Gastroesophageal sphincter (tissue), 4 donors: ENCODE results near the gene FAM89A. TPM values are rescaled to one million over a fixed set of nuclear protein-coding genes. Genes with fewer than 3 reads are reported as not detected.

ENCODE experiments used
- ATAC-seq: fragments of 150-250 bp; one replicate; pipeline ENCODE4 v1.9.1; 2016; ENCODE audit warnings: mild to moderate bottlenecking, moderate library complexity
- H3K27ac ChIP-seq, 4 donors: fragments of 200-600 bp; sonication (generic) in 3 of 4; 1 replicate in 3 of 4; 2 replicates in 1 of 4; pipeline ENCODE4 v1.5.1; 2016 to 2019
- H3K27me3 ChIP-seq: fragments of 200-600 bp; sonication (generic); one replicate; pipeline ENCODE4 v1.5.1; 2019
- H3K36me3 ChIP-seq, 2 donors: fragments of 200-600 bp; sonication (generic); one replicate each; pipeline ENCODE4 v1.5.1; 2019; ENCODE audit warnings: control low read depth in 1 of 2
- H3K4me1 ChIP-seq, 3 donors: fragments of 200-600 bp; sonication (generic); 1 replicate in 2 of 3; 2 replicates in 1 of 3; pipeline ENCODE4 v1.5.1; 2016 to 2019; ENCODE audit warnings: control low read depth in 2 of 3
- H3K4me3 ChIP-seq, 2 donors: fragments of 200-600 bp; sonication (generic); one replicate each; pipeline ENCODE4 v1.5.1; 2019; ENCODE audit warnings: mild to moderate bottlenecking in 1 of 2, moderate library complexity in 1 of 2
- H3K9me3 ChIP-seq, 3 donors: fragments of 200-600 bp; sonication (generic); one replicate each; pipeline ENCODE4 v1.5.1; 2017 to 2019; ENCODE audit warnings: control low read depth in 2 of 3
- EP300 ChIP-seq: sonication (generic); formaldehyde crosslinking; IDR thresholded peaks from one replicate; pipeline ENCODE4 v1.6.1; 2017; ENCODE audit warnings: antibody characterized with exemption, mild to moderate bottlenecking
- POLR2A ChIP-seq, 2 donors: fragments of 450-650 bp; IDR thresholded peaks; one replicate each; pipeline ENCODE4 v1.6.1; 2017; ENCODE audit warnings: antibody characterized with exemption in 2 of 2, mild to moderate bottlenecking in 2 of 2, moderate library complexity in 1 of 2
- POLR2AphosphoS5 ChIP-seq: sonication (generic); formaldehyde crosslinking; IDR thresholded peaks from one replicate; pipeline ENCODE4 v1.6.1; 2017; ENCODE audit warnings: antibody characterized with exemption
- WGBS, 2 donors: methylation state at CpG; one replicate each; pipeline ENCODE4 v1.1.5; 2018; ENCODE audit warnings: low coverage in 1 of 2; 5-methylcytosine and 5-hydroxymethylcytosine counted together
- total RNA-seq, 4 donors: library from RNA; depleted of rRNA; stranded (reverse); fragments of >200 nt; gene quantifications; one replicate each; pipeline ENCODE4 v1.1.0, GENCODE V29; 2016
- TF ChIP-seq, protein P1 (sequence below), 4 experiments: fragments of 200-600 bp in 2 of 4; fragments of 450-650 bp in 2 of 4; sonication (generic) in 1 of 4; IDR thresholded peaks; one replicate each; pipeline ENCODE4 v1.5.1; 2017 to 2019; ENCODE audit warnings: antibody characterized with exemption in 4 of 4, mild to moderate bottlenecking in 2 of 4, moderate library complexity in 2 of 4

FAM89A gene
- total RNA-seq, 4 donors from 2014 or later, result 2.5 to 11.6 (median 7.7) TPM

DNA sequence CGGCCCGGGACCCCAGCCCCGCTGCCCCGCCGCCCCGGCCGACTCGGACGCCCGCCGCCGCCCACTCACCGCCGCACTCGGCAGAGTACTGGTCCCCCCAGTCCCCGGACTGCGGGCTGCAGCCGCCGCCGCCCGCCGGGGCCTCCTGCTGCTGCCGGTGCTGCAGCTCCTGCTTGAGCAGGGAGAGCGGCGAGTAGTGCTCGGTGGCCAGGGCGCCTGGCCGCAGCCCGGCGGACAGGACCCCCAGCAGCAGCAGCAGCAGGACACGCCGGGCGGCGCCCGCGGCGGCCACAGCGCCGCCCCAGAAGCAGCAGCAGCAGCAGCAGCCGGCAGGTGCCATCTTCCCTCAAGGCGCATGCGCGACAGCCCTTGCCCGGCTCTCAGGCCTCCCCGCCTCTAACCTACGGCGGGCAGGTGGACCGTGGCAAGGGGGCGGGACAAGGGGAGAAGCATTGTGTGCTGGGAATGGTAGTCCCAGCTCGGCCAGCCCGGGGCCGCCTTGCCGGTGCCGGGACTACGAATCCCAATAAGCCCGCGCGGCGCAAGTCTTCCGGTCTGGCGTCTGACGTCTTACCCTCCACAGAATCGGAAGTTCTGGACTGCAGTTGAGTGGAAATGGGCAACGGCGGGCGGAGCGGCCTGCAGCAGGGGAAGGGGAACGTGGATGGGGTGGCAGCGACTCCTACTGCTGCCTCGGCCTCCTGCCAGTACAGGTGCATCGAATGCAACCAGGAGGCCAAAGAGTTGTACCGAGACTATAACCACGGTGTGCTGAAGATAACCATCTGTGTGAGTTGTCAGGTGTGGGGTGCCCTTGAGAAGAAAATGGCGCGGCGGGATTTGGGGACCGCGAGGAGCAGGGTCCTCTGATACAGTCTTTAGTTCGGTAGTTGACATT, 61.3 kb downstream of the FAM89A start, which contains the start of the genes ARV1 and TTC13:
Gene ARV1 (plus strand): TSS at position 604 of the 898 bp plus-strand sequence. CDS start 12 bp downstream, at position 616.
Gene TTC13 (minus strand): TSS at position 371 of the 898 bp plus-strand sequence. CDS start 31 bp downstream, at position 340.
- peak within 1 kb of the TSS in 3 of 4 donors; percentile 80 to 83 (median 83) for H3K27ac ChIP-seq

DNA sequence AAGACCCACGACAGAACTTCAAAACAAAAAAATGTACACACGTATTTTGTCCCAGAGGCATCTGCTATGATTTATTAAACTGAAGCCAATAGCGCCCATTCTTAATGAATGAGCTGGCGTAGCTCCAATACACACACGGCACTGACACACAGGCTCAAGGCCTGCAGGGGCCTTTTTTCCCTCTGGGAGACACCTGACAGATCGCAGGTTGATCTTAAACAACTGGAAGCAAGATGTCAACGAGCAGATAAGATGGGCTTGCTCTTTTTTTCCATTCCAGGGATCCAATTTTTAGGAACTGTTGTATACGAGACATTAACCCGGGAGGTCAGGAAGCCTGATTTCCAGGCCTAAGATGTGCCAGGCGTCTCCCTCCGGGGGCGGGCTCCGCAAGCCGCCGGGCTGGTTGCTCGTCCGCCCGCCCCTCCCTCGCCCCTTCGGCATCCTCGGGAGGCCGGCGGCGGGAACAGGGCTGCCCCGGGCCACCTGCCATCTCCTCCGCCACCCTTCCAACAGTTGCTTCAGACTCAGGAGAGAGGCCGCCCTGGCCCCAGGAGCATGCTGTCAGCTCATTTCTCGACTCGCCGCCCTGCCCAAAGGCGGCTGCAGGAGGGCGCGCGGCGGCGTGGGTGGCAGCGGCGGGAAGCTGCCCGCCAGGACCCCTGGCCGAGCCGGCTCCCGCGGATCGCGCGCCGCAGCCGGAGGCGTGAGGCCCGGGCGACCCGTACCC, 62.1 kb downstream of the FAM89A start:
- TF ChIP-seq POLR2AphosphoS5, result no peak
- TF ChIP-seq, protein P1, sequence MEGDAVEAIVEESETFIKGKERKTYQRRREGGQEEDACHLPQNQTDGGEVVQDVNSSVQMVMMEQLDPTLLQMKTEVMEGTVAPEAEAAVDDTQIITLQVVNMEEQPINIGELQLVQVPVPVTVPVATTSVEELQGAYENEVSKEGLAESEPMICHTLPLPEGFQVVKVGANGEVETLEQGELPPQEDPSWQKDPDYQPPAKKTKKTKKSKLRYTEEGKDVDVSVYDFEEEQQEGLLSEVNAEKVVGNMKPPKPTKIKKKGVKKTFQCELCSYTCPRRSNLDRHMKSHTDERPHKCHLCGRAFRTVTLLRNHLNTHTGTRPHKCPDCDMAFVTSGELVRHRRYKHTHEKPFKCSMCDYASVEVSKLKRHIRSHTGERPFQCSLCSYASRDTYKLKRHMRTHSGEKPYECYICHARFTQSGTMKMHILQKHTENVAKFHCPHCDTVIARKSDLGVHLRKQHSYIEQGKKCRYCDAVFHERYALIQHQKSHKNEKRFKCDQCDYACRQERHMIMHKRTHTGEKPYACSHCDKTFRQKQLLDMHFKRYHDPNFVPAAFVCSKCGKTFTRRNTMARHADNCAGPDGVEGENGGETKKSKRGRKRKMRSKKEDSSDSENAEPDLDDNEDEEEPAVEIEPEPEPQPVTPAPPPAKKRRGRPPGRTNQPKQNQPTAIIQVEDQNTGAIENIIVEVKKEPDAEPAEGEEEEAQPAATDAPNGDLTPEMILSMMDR (IDR thresholded peaks at IDR 0.05), result no peak
- TF ChIP-seq POLR2A (IDR thresholded peaks at IDR 0.05), result no peak
- TF ChIP-seq EP300, result no peak
- H3K4me1 ChIP-seq, result peaks cover 0 to 32% (median 0%) of the 10 kb centered on the region in 3 donors
- 0 to 9% methylated on average over 8 to 11 of the region's 52 CpGs for WGBS, 2 donors
- H3K36me3 ChIP-seq, result peaks cover 0 to 29% of the 10 kb centered on the region in 2 donors
- peak overlapping the region in 3 of 4 donors; percentile 80 to 83 (median 83) for H3K27ac ChIP-seq
- H3K9me3 ChIP-seq, result no peaks in the 10 kb centered on the region
- ATAC-seq, result no peak
- no peaks in the 10 kb centered on the region for H3K27me3 ChIP-seq
- H3K4me3 ChIP-seq, result peak overlapping the region; percentile 91 to 94

More for the DNA sequence above, 61.3 kb downstream of the FAM89A start, which contains the start of the genes ARV1 and TTC13:
- no CpG with 5 or more reads among the region's 79 CpGs for WGBS, 2 donors
- Histone ChIP-seq H3K4me3 (peak within 1 kb of the TSS; percentile 91 to 94), H3K4me1 (peaks cover 0 to 32% (median 0%) of the 10 kb centered on the region in 3 donors), H3K27me3 (no peaks in the 10 kb centered on the region), H3K36me3 (peaks cover 0 to 29% of the 10 kb centered on the region in 2 donors), H3K9me3 (no peaks in the 10 kb centered on the region)
- no peak for TF ChIP-seq EP300
- TF ChIP-seq POLR2AphosphoS5, result peak; percentile 79
- peak; percentile 42 to 55 for TF ChIP-seq POLR2A (IDR thresholded peaks at IDR 0.05)
- TF ChIP-seq, protein P1 (IDR thresholded peaks at IDR 0.05), result peak in 3 of 4 experiments; percentile 20 to 44 (median 41)
- peak; percentile 100 for ATAC-seq

GRCh38 chr1:230976825-230977747, 63.0 kb downstream of the FAM89A start:
- no peaks in the 10 kb centered on the region for H3K27me3 ChIP-seq
- peak overlapping the region; percentile 91 to 94 for H3K4me3 ChIP-seq
- peak overlapping the region in 2 of 4 donors; percentile 80 to 83 for H3K27ac ChIP-seq
- TF ChIP-seq, protein P1 (IDR thresholded peaks at IDR 0.05), result no peak
- TF ChIP-seq POLR2AphosphoS5 (no peak), EP300 (no peak), POLR2A (IDR thresholded peaks at IDR 0.05) (no peak)
- ATAC-seq, result no peak
- H3K36me3 ChIP-seq, result peaks cover 0 to 25% of the 10 kb centered on the region in 2 donors
- H3K9me3 ChIP-seq, result no peaks in the 10 kb centered on the region
- peaks cover 0 to 32% (median 0%) of the 10 kb centered on the region in 3 donors for H3K4me1 ChIP-seq
- WGBS, 2 donors, result 47 to 69% methylated on average over 6 to 14 of the region's 14 CpGs

- ATAC-seq, result no peak
- H3K4me1 ChIP-seq, result peaks cover 0 to 32% (median 0%) of the 10 kb centered on the region in 3 donors
- WGBS, 2 donors, result 72 to 97% methylated on average over 3 to 4 of the region's 4 CpGs
- H3K4me3 ChIP-seq, result no peak overlapping the region
- H3K27me3 ChIP-seq, result no peaks in the 10 kb centered on the region
- H3K27ac ChIP-seq, result no peak overlapping the region
- TF ChIP-seq POLR2A (IDR thresholded peaks at IDR 0.05) (no peak), POLR2AphosphoS5 (no peak), EP300 (no peak)
- TF ChIP-seq, protein P1 (IDR thresholded peaks at IDR 0.05), result no peak
- no peaks in the 10 kb centered on the region for H3K9me3 ChIP-seq
- peaks cover 0 to 17% of the 10 kb centered on the region in 2 donors for H3K36me3 ChIP-seq
Measured at GRCh38 chr1:230976360-230976759, 63.7 kb downstream of the FAM89A start.
